ENCODE results near the gene RNH1.

RNH1 gene

GRCh38 chr11:473962-474785 lies 32.9 kb downstream of the RNH1 start:
- Histone ChIP-seq H3K4me3 (replicated peaks; ENCODE audit: low read depth, low read length) (no peak overlapping the region), H3K36me3 (ENCODE audit: control insufficient read depth, insufficient read depth, low read length) (no peaks in the 10 kb centered on the region), H3K27me3 (replicated peaks; ENCODE audit: control insufficient read depth, insufficient read depth, low read length) (no peaks in the 10 kb centered on the region)
- DNase-seq (ENCODE audit: extremely low read depth, insufficient read length) = no peak
- no peak for TF ChIP-seq CTCF (IDR thresholded peaks at IDR 0.05; ENCODE audit: insufficient read depth, low read length, poor library complexity, severe bottlenecking)

- Histone ChIP-seq H3K4me3 (replicated peaks; ENCODE audit: low read depth, low read length) (no peak overlapping the region), H3K27me3 (replicated peaks; ENCODE audit: control insufficient read depth, insufficient read depth, low read length) (no peaks in the 10 kb centered on the region), H3K36me3 (ENCODE audit: control insufficient read depth, insufficient read depth, low read length) (no peaks in the 10 kb centered on the region)
- DNase-seq (ENCODE audit: extremely low read depth, insufficient read length) = no peak
- TF ChIP-seq CTCF (IDR thresholded peaks at IDR 0.05; ENCODE audit: insufficient read depth, low read length, poor library complexity, severe bottlenecking) = no peak
Measured at GRCh38 chr11:473415-473814, 33.6 kb downstream of the RNH1 start.

- DNase-seq (ENCODE audit: extremely low read depth, insufficient read length) = no peak
Measured at GRCh38 chr11:472816-473215, 34.2 kb downstream of the RNH1 start.

GRCh38 chr11:472272-472671 lies 34.8 kb downstream of the RNH1 start:
- no peaks in the 10 kb centered on the region for H3K36me3 ChIP-seq (ENCODE audit: control insufficient read depth, insufficient read depth, low read length)
- no peak for TF ChIP-seq CTCF (IDR thresholded peaks at IDR 0.05; ENCODE audit: insufficient read depth, low read length, poor library complexity, severe bottlenecking)
- no peak overlapping the region for H3K4me3 ChIP-seq (replicated peaks; ENCODE audit: low read depth, low read length)
- no peaks in the 10 kb centered on the region for H3K27me3 ChIP-seq (replicated peaks; ENCODE audit: control insufficient read depth, insufficient read depth, low read length)
- DNase-seq (ENCODE audit: extremely low read depth, insufficient read length) = no peak

More at GRCh38 chr11:472816-473215, 34.2 kb downstream of the RNH1 start:
- no peaks in the 10 kb centered on the region for H3K27me3 ChIP-seq (replicated peaks; ENCODE audit: control insufficient read depth, insufficient read depth, low read length)
- no peak for TF ChIP-seq CTCF (IDR thresholded peaks at IDR 0.05; ENCODE audit: insufficient read depth, low read length, poor library complexity, severe bottlenecking)
- H3K36me3 ChIP-seq (ENCODE audit: control insufficient read depth, insufficient read depth, low read length) = no peaks in the 10 kb centered on the region
- no peak overlapping the region for H3K4me3 ChIP-seq (replicated peaks; ENCODE audit: low read depth, low read length)

- Histone ChIP-seq H3K36me3 (ENCODE audit: control insufficient read depth, insufficient read depth, low read length) (no peaks in the 10 kb centered on the region), H3K4me3 (replicated peaks; ENCODE audit: low read depth, low read length) (no peak overlapping the region), H3K27me3 (replicated peaks; ENCODE audit: control insufficient read depth, insufficient read depth, low read length) (no peaks in the 10 kb centered on the region)
- TF ChIP-seq CTCF (IDR thresholded peaks at IDR 0.05; ENCODE audit: insufficient read depth, low read length, poor library complexity, severe bottlenecking) = no peak
- no peak for DNase-seq (ENCODE audit: extremely low read depth, insufficient read length)
Measured at GRCh38 chr11:471468-472145, 35.4 kb downstream of the RNH1 start.
